GM21360 (cell line): Measurements from ENCODE around the gene NCCRP1.
"Not testable (repeated sequence)": the region's sequence is repeated elsewhere in the genome, so short reads cannot be mapped to it uniquely, and the experiment has no call there.

Source experiments
- ATAC-seq: cut with Tn5 transposase; IDR thresholded peaks from one replicate; pipeline ENCODE4 v1.9.1; 2021; ENCODE audit warnings: mild to moderate bottlenecking, moderate library complexity; ENCODE audit not compliant: unreplicated experiment

The NCCRP1 gene

GRCh38 chr19:39243741-39244140 lies 47.0 kb downstream of the NCCRP1 start:
- ATAC-seq, result not testable (repeated sequence)

GRCh38 chr19:39244410-39245100 lies 47.8 kb downstream of the NCCRP1 start, which contains the start of gene IFNL3:
IFNL3 (minus strand) TSS chr19:39245006; CDS start chr19:39244967, 39 bp downstream.
- not testable (repeated sequence) for ATAC-seq

GRCh38 chr19:39245166-39245565 lies 48.4 kb downstream of the NCCRP1 start:
- ATAC-seq, result not testable (repeated sequence)

- no peak for ATAC-seq
Observed at GRCh38 chr19:39246951-39247669, 50.3 kb downstream of the NCCRP1 start.

GRCh38 chr19:39247701-39248664 lies 51.2 kb downstream of the NCCRP1 start:
- ATAC-seq, result no peak

GRCh38 chr19:39248806-39249205 lies 52.0 kb downstream of the NCCRP1 start, which contains the start of gene IFNL4:
IFNL4 (minus strand) TSS chr19:39248856.
- no peak for ATAC-seq

- no peak for ATAC-seq
Observed at GRCh38 chr19:39251081-39251480, 54.3 kb downstream of the NCCRP1 start.
